ENCODE data around the gene AFF3. TPM values are rescaled to one million over a fixed set of nuclear protein-coding genes. Genes with fewer than 3 reads are reported as not detected.
A peak's percentile ranks its signal among the peaks of the same experiment; 100 is the strongest.

AFF3 gene
- total and polyA plus RNA-seq, 12 donors, result 0.39 to 16.9 (median 7.0) TPM

DNA sequence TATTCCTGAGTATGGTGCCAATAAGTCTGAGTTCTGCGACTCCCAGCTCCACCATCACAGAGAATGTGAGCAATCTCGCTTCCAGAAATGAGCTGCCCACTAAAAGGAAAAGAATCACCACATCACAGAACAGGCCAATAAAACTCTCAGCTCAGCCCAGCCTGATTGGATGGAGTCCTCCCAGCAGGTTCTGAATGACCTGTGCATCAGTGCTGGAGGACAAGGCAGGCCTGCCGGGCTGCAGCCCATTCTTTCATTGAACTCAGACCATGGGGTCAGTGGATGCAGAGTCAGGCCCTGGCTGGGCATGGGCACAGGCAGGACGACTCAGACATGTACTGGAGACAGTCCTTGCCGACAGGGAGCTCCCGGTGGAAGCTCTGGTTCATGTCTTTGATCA is 519.9 kb downstream of the AFF3 start:
- no peak for TF ChIP-seq CTCF (IDR thresholded peaks at IDR 0.05)
- Histone ChIP-seq H3K27me3 (no peaks in the 10 kb centered on the region), H3K4me1 (peaks cover 0 to 62% (median 24%) of the 10 kb centered on the region in 9 donors), H3K36me3 (no peaks in the 10 kb centered on the region), H3K4me3 (no peak overlapping the region), H3K9me3 (no peaks in the 10 kb centered on the region), H3K27ac (no peak overlapping the region)
- ATAC-seq, result no peak
- intact Hi-C loops (cut with DNase I), result loop anchor here in 1 of 10 donors (5.0 kb wide), 1 partner anchor 50 kb away; no protein-coding TSS in a partner anchor
- no peak for DNase-seq
- WGBS, 2 donors, result 78 to 80% methylated on average over 6 of the region's 6 CpGs

GRCh38 chr2:99621774-99622173 is 520.6 kb downstream of the AFF3 start:
- intact Hi-C loops (cut with DNase I), result loop anchor here in 1 of 10 donors (5.0 kb wide), 1 partner anchor 49 kb away; no protein-coding TSS in a partner anchor
- ATAC-seq (no peak), DNase-seq (no peak)
- Histone ChIP-seq H3K4me1 (peaks cover 0 to 62% (median 24%) of the 10 kb centered on the region in 9 donors), H3K36me3 (no peaks in the 10 kb centered on the region), H3K27ac (peak overlapping the region in 1 of 10 donors; percentile 60), H3K4me3 (no peak overlapping the region), H3K9me3 (no peaks in the 10 kb centered on the region), H3K27me3 (no peaks in the 10 kb centered on the region)
- WGBS, 2 donors, result 89 to 92% methylated on average over 5 of the region's 5 CpGs
- TF ChIP-seq CTCF (IDR thresholded peaks at IDR 0.05), result no peak

- Histone ChIP-seq H3K9me3 (no peaks in the 10 kb centered on the region), H3K27ac (peak overlapping the region in 2 of 10 donors; percentile 7 to 60), H3K36me3 (no peaks in the 10 kb centered on the region), H3K4me1 (peaks cover 0 to 61% (median 24%) of the 10 kb centered on the region in 9 donors), H3K27me3 (no peaks in the 10 kb centered on the region), H3K4me3 (no peak overlapping the region)
- 63 to 64% methylated on average over 4 of the region's 4 CpGs for WGBS, 2 donors
- peak in 4 of 8 donors; percentile 18 to 63 (median 56) for ATAC-seq
- DNase-seq, result no peak
- intact Hi-C loops (cut with DNase I), result loop anchor here in 1 of 10 donors (5.0 kb wide), 1 partner anchor 49 kb away; no protein-coding TSS in a partner anchor
- TF ChIP-seq CTCF (IDR thresholded peaks at IDR 0.05), result no peak
Measured at GRCh38 chr2:99621106-99621505, 521.3 kb downstream of the AFF3 start.

- Histone ChIP-seq H3K27me3 (no peaks in the 10 kb centered on the region), H3K9me3 (no peaks in the 10 kb centered on the region), H3K27ac (no peak overlapping the region), H3K36me3 (no peaks in the 10 kb centered on the region), H3K4me3 (no peak overlapping the region), H3K4me1 (peaks cover 0 to 42% (median 14%) of the 10 kb centered on the region in 9 donors)
- DNase-seq (no peak), ATAC-seq (peak in 2 of 8 donors; percentile 29)
- no peak for TF ChIP-seq CTCF (IDR thresholded peaks at IDR 0.05)
- intact Hi-C loops (cut with DNase I), result no loop called here
- WGBS, 2 donors, result 85 to 93% methylated on average over 1 of the region's 1 CpG
Measured at GRCh38 chr2:99619151-99619550, 523.2 kb downstream of the AFF3 start.
